ENCODE data around the gene TMEM117.

DNA sequence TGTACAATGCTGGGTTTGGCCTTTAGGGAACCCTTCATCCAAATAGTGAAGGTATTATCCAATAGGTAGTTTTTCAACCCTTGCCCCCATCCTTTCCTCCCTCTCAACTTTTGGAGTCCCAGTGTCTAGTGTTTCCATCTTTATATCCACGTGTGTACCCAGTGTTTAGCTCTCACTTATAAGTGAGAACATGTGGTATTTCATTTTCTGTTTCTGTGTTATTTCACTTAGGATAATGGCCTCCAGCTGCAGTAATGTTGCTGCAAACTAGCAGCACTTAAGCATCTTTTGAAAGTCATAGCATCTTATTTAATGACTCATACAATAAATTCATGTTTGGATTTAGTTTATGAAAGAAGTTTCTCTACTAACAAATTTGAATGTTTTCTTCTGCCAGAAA lies 597.8 kb downstream of the TMEM117 start:
- TF ChIP-seq, protein P1, sequence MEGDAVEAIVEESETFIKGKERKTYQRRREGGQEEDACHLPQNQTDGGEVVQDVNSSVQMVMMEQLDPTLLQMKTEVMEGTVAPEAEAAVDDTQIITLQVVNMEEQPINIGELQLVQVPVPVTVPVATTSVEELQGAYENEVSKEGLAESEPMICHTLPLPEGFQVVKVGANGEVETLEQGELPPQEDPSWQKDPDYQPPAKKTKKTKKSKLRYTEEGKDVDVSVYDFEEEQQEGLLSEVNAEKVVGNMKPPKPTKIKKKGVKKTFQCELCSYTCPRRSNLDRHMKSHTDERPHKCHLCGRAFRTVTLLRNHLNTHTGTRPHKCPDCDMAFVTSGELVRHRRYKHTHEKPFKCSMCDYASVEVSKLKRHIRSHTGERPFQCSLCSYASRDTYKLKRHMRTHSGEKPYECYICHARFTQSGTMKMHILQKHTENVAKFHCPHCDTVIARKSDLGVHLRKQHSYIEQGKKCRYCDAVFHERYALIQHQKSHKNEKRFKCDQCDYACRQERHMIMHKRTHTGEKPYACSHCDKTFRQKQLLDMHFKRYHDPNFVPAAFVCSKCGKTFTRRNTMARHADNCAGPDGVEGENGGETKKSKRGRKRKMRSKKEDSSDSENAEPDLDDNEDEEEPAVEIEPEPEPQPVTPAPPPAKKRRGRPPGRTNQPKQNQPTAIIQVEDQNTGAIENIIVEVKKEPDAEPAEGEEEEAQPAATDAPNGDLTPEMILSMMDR (IDR thresholded peaks at IDR 0.05), result no peak
- TF ChIP-seq EZH2 (IDR thresholded peaks at IDR 0.05; ENCODE audit: borderline replicate concordance, insufficient read depth, low read depth, low read length, poor library complexity, severe bottlenecking), result no peak

Measured in B cell (primary cell).